ENCODE measurements around the gene NRDE2. TPM values are rescaled to one million over a fixed set of nuclear protein-coding genes. Genes with fewer than 3 reads are reported as not detected.
A peak's percentile ranks its signal among the peaks of the same experiment; 100 is the strongest.

The NRDE2 gene
- total RNA-seq, 2 experiments from 2014 or later, result 22.0 to 23.1 TPM

DNA sequence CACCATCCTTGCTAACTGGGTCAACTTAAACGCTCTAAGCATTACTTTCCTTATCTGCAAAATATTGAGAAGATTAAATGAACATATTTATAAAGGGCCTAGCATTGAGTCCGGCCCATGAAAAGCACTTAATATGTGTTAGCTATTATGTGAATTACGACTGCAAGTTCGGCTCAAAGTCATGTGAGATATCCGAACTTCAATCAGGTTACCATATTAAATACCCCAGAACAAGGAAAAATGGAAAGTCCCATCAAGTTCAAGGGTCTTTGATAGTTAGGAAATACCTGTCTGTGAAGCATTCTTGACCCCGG lies 487 bp upstream of the NRDE2 start:
- peak overlapping the region; percentile 90 for H3K4me3 Mint-ChIP-seq
- peaks cover 23% of the 10 kb centered on the region for H3K4me1 Mint-ChIP-seq (ENCODE audit: low read depth)
- peaks cover 3% of the 10 kb centered on the region for H3K36me3 Mint-ChIP-seq (ENCODE audit: low read depth)
- intact Hi-C loops (cut with micrococcal nuclease), result loop anchor here (1.0 to 5.0 kb wide), 4 partner anchors 64 to 730 kb away; partner anchors contain the start of genes PSMC1 and RPS6KA5
- peak overlapping the region; percentile 92 for H3K27ac Mint-ChIP-seq
- H3K27me3 Mint-ChIP-seq (ENCODE audit: low read depth), result peaks cover under 1% of the 10 kb centered on the region
- no peaks in the 10 kb centered on the region for H3K9me3 Mint-ChIP-seq
- CTCF ChIA-PET, result interaction anchor here (0.7 kb wide), 1 partner anchor 349 kb away, joined by 4 read pairs; no protein-coding TSS in a partner anchor
- no peak for DNase-seq

DNA sequence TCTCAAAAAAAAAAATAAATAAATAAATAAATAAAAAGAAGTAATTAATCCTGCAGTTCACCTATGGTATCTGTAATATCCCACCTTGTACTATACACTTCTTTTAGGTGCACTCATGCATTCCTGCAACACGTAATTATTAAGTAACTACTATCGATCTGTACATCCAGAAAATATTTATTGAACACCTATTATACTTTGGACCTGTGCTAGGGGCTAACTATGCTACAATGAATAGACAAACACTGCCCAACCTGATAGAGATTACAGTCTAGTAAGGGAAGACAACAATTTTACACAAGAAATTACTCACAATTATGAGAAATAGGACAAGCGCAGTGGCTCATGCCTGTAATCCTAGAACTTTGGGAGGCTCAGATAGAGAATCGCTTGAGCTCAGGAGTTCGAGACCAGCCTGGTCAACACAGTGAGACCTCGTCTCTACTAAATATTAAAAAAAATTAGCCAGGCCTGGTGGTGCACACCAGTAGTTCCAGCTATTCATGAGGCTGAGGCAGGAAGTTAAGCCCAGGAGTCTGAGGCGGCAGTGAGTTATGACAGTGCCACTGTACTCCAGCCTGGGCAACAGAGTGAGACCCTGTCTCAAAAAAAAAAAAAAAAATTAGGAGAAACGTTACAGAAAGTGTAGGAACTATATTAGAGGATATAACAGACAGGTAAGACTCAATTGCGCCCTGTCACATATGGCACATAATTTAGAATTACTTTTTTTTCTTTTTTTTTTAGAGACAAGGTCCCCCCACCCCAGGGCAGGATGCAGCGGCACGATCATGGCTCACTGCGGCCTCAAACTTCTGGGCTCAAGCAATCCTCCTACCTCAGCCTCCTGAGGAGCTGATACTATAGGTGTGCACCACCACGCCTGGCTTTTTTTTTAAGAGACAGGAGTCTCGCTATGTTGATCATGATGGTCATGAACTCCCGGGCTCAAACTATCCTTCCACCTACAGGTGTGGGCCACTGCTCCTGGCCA lies 1.2 kb downstream of the NRDE2 start:
- intact Hi-C loops (cut with micrococcal nuclease), result loop anchor here (1.0 to 5.0 kb wide), 5 partner anchors 10 to 732 kb away; partner anchors contain the start of gene RPS6KA5
- Mint-ChIP-seq H3K27ac (peak overlapping the region; percentile 92), H3K36me3 (ENCODE audit: low read depth) (peaks cover 3% of the 10 kb centered on the region), H3K9me3 (no peaks in the 10 kb centered on the region), H3K27me3 (ENCODE audit: low read depth) (no peaks in the 10 kb centered on the region), H3K4me3 (peak overlapping the region; percentile 90), H3K4me1 (ENCODE audit: low read depth) (peaks cover 28% of the 10 kb centered on the region)
- no peak for DNase-seq
- CTCF ChIA-PET, result interaction anchor here (0.9 to 2.1 kb wide), 3 partner anchors 45 to 95 kb away, joined by 3 to 4 read pairs (median 3); no protein-coding TSS in a partner anchor

DNA sequence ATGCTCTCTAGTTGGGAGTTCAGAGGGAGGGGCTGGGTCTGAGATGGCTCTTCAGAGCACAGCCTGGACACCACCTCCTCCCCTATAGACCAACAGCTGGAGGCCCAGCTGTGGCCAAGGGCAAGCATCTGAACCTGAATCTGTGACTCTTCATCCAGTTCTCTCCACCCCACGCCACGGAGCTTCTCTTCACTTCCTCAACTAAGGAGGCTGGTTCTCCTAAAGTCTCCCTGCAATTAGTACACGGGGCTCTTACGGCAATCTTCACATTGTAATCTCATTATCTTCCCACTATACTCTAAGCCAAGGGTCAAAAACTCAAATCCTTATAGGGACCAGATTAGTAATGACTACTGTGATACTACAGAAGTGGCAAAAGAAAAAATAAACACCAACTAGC lies 9.8 kb downstream of the NRDE2 start:
- Mint-ChIP-seq H3K4me1 (ENCODE audit: low read depth) (peaks cover 38% of the 10 kb centered on the region), H3K4me3 (no peak overlapping the region), H3K9me3 (peaks cover 7% of the 10 kb centered on the region), H3K36me3 (ENCODE audit: low read depth) (peaks cover 24% of the 10 kb centered on the region), H3K27ac (no peak overlapping the region), H3K27me3 (ENCODE audit: low read depth) (no peaks in the 10 kb centered on the region)
- CTCF ChIA-PET, result interaction anchor here (1.0 kb wide), 1 partner anchor 375 kb away, joined by 3 read pairs; no protein-coding TSS in a partner anchor
- no peak for DNase-seq
- intact Hi-C loops (cut with micrococcal nuclease), result no loop called here

DNA sequence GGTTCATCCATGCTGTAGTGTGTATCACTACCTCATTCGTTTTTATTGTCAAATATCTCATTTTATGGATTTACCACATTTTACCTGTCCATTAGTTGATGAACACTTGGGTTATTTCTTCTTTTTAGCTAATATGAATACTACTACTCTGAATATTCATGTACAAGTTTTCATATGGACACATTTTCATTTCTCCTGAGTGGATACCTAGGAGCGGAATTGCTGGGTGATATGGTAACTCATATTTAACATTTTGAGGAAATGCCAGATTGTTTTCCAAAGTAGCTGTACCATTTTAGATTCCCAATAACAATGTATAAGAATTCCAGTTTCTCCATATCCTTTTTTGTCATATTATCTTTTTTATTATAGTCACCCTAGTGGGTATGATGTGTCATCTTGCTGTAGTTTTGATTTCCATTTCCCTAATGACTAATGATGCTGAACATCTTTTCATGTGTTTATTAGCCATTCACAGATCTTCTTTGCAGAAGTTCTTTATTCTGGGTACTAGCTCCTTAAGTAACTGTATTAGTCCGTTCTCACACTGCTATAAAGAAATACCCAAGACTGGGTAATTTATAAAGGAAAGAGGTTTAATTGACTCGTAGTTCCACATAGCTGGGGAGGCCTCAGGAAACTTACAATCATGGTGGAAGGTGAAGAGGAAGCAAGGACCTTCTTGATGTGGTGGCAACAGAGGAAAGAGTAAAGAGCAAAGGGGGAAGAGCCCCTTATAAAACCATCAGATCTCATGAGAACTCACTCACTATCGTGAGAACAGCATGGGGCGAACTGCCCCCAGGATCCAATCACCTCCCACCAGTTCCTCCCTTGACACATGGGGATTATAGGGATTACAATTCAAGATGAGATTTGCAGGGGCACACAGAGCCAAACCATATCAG lies 11.9 kb downstream of the NRDE2 start:
- H3K36me3 Mint-ChIP-seq (ENCODE audit: low read depth), result peaks cover 33% of the 10 kb centered on the region
- CTCF ChIA-PET, result interaction anchor here (0.6 kb wide), 1 partner anchor 30 kb away, joined by 3 read pairs; no protein-coding TSS in a partner anchor
- no peak for DNase-seq
- no peaks in the 10 kb centered on the region for H3K27me3 Mint-ChIP-seq (ENCODE audit: low read depth)
- peaks cover 34% of the 10 kb centered on the region for H3K4me1 Mint-ChIP-seq (ENCODE audit: low read depth)
- H3K4me3 Mint-ChIP-seq, result no peak overlapping the region
- H3K9me3 Mint-ChIP-seq, result peaks cover 7% of the 10 kb centered on the region
- intact Hi-C loops (cut with micrococcal nuclease), result loop anchor here (1.0 kb wide), 2 partner anchors 11 to 63 kb away; partner anchors contain the start of gene NRDE2
- H3K27ac Mint-ChIP-seq, result peak overlapping the region; percentile 87

DNA sequence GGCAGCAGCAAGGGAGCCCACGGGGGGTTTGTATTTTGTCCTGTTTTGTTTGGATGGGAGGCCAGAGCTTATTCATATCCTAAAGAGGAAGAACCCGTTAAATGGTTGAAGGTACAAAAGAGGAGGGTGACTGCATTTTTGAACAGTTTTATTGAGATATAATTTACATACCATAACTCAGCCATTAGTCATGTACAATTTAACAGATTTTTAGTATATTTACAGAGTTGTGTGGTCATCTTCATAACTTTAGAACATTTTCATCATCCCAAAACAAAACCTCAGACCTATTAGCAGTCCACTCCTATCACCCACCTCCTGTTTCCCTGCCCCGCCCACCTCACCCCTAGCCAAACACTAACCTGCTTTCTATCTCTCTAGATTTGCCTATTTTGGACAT lies 12.6 kb downstream of the NRDE2 start:
- no peak for DNase-seq
- Mint-ChIP-seq H3K4me1 (ENCODE audit: low read depth) (peaks cover 33% of the 10 kb centered on the region), H3K27ac (no peak overlapping the region), H3K4me3 (no peak overlapping the region), H3K27me3 (ENCODE audit: low read depth) (no peaks in the 10 kb centered on the region), H3K9me3 (peaks cover 7% of the 10 kb centered on the region), H3K36me3 (ENCODE audit: low read depth) (peaks cover 30% of the 10 kb centered on the region)
- intact Hi-C loops (cut with micrococcal nuclease), result no loop called here
- CTCF ChIA-PET, result no interaction called here

DNA sequence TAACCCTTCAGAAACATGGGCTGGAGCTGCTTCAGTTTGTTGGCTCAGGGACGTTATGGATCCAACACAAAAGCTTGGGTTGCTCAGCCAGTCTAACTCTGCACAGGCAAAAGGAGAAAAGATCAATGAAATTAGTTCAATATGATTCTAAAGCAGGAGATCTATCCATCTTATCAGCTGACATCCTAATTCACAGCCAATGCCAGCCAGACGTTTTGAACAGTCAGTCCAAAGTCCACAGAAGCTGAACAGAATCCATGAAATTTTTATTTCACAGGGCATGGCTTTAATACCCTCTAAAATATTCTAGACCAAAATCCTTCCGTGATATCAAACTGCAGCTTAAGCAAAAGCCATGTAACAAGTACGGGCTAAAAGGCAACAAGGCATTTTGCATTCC lies 13.7 kb downstream of the NRDE2 start:
- Mint-ChIP-seq H3K27ac (no peak overlapping the region), H3K9me3 (peaks cover 7% of the 10 kb centered on the region)

DNA sequence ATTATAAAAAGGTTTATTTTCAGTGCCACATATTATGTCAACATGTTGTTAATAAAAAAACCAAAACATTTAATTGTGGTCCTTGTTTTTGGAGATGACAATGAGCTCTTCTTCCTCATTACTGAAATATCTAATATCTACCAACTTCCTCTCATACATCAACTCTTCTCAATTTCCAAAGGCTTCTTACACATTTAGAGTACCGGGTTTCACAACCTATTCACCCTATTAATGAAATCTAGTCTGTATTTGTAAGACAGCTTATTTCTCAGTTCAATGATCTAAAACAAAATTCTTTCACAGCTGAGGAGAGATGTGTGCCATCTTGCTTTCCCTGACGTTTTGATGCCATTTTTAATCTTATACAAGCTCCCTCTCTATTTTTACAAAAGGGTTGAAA lies 14.5 kb downstream of the NRDE2 start:
- no peak overlapping the region for H3K27ac Mint-ChIP-seq
- CTCF ChIA-PET, result interaction anchor here (0.6 kb wide), 1 partner anchor 14 kb away, joined by 3 read pairs; no protein-coding TSS in a partner anchor
- peaks cover 28% of the 10 kb centered on the region for H3K4me1 Mint-ChIP-seq (ENCODE audit: low read depth)
- no peak overlapping the region for H3K4me3 Mint-ChIP-seq
- no peaks in the 10 kb centered on the region for H3K27me3 Mint-ChIP-seq (ENCODE audit: low read depth)
- intact Hi-C loops (cut with micrococcal nuclease), result no loop called here
- DNase-seq, result no peak
- H3K9me3 Mint-ChIP-seq, result peaks cover 7% of the 10 kb centered on the region
- H3K36me3 Mint-ChIP-seq (ENCODE audit: low read depth), result peaks cover 25% of the 10 kb centered on the region

More for the DNA sequence above, 13.7 kb downstream of the NRDE2 start:
- H3K4me3 Mint-ChIP-seq, result no peak overlapping the region
- DNase-seq, result no peak
- intact Hi-C loops (cut with micrococcal nuclease), result no loop called here
- peaks cover 28% of the 10 kb centered on the region for H3K4me1 Mint-ChIP-seq (ENCODE audit: low read depth)
- H3K27me3 Mint-ChIP-seq (ENCODE audit: low read depth), result no peaks in the 10 kb centered on the region
- CTCF ChIA-PET, result no interaction called here
- H3K36me3 Mint-ChIP-seq (ENCODE audit: low read depth), result peaks cover 25% of the 10 kb centered on the region

DNA sequence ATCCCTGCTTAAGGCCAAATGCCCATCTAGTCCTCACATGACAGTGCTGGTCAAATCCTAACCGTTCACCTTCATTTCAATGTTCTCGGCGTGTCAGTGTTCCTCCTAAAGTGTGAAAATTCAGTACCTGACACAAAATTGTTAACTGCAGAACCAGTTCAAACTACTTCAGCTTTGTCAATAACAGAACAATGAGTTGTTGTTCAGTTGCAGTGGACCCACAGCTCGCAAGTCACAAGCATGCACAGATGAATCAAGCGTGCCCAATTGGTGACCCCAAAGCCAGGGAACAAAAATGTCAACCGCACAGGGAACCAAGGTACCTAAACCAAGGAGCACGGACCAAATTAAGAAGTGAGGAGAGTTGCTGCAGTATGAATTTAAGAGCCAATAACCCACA lies 23.2 kb downstream of the NRDE2 start:
- H3K4me3 Mint-ChIP-seq, result no peak overlapping the region
- H3K9me3 Mint-ChIP-seq, result no peaks in the 10 kb centered on the region
- intact Hi-C loops (cut with micrococcal nuclease), result no loop called here
- H3K27me3 Mint-ChIP-seq (ENCODE audit: low read depth), result no peaks in the 10 kb centered on the region
- no peaks in the 10 kb centered on the region for H3K4me1 Mint-ChIP-seq (ENCODE audit: low read depth)
- DNase-seq, result no peak
- H3K27ac Mint-ChIP-seq, result no peak overlapping the region
- H3K36me3 Mint-ChIP-seq (ENCODE audit: low read depth), result peaks cover 16% of the 10 kb centered on the region
- CTCF ChIA-PET, result no interaction called here

DNA sequence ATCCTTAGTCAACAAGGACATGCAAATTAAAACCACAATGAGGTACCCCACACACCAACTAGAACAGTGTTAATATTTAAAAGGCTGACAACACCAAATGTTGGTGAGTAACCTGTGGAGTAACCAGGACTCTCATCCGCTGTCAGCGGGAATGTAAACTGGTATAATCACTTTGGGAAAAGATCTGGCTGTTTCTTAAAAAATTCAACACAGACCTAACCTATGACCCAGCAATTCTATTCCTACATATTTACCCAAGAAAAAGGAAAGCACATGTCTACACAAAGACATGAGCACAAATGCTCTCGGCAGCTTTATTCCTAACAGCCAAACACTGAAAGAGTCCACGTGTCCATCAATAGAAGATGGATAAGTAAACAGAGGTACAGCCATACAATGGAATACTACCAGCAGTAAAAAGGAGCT lies 26.6 kb downstream of the NRDE2 start:
- intact Hi-C loops (cut with micrococcal nuclease), result no loop called here
- DNase-seq, result no peak
- Mint-ChIP-seq H3K4me1 (ENCODE audit: low read depth) (peaks cover 8% of the 10 kb centered on the region), H3K36me3 (ENCODE audit: low read depth) (peaks cover 18% of the 10 kb centered on the region), H3K27me3 (ENCODE audit: low read depth) (no peaks in the 10 kb centered on the region), H3K4me3 (no peak overlapping the region), H3K9me3 (no peaks in the 10 kb centered on the region), H3K27ac (no peak overlapping the region)
- CTCF ChIA-PET, result no interaction called here

DNA sequence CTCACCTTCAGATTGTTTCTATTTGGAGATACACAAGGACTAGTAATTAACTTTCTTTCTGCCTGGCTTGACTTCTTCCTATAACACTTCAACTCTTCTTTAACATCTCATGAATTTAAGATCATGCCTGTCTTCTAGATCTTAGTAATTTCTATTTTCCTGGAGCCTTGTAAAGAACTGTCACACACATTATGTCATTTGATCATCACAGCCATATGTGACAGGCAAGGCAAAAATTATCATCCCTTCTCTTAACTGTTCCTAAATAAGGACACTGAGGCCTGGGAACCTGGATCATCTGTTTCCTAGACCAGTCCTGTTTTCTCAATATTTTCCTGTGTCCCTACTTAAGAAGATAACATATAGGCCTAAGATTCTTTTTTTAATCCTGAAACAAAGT lies 27.2 kb downstream of the NRDE2 start:
- Mint-ChIP-seq H3K9me3 (no peaks in the 10 kb centered on the region), H3K36me3 (ENCODE audit: low read depth) (peaks cover 13% of the 10 kb centered on the region), H3K27ac (no peak overlapping the region), H3K4me3 (no peak overlapping the region), H3K4me1 (ENCODE audit: low read depth) (peaks cover 8% of the 10 kb centered on the region), H3K27me3 (ENCODE audit: low read depth) (no peaks in the 10 kb centered on the region)
- DNase-seq, result no peak
- CTCF ChIA-PET, result no interaction called here
- intact Hi-C loops (cut with micrococcal nuclease), result no loop called here

DNA sequence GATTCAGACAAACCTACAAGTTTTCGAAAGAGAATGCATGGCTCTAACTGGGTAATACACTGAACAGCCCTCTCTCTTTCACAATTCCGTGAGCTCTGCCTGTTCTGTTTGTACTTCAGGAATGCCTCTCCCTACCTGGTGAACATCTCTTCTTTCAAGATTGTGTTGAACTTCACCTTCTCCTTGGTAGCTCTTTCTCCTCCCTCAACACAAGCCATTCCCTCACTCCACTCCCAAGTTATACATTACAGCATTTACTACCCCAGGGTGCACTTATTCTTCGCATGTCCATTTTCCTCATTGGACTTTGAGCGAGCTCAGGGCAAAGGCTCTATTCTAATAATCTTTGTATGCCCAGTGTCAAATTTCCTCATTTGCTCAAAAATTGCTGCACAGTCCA lies 28.3 kb downstream of the NRDE2 start:
- H3K4me1 Mint-ChIP-seq (ENCODE audit: low read depth), result peaks cover 8% of the 10 kb centered on the region
- H3K4me3 Mint-ChIP-seq, result no peak overlapping the region
- H3K27ac Mint-ChIP-seq, result no peak overlapping the region
- intact Hi-C loops (cut with micrococcal nuclease), result no loop called here
- DNase-seq, result no peak
- H3K36me3 Mint-ChIP-seq (ENCODE audit: low read depth), result peaks cover 9% of the 10 kb centered on the region
- H3K27me3 Mint-ChIP-seq (ENCODE audit: low read depth), result no peaks in the 10 kb centered on the region
- CTCF ChIA-PET, result interaction anchor here (0.6 to 3.0 kb wide), 2 partner anchors 14 to 394 kb away, joined by 3 to 20 read pairs; no protein-coding TSS in a partner anchor
- no peaks in the 10 kb centered on the region for H3K9me3 Mint-ChIP-seq

All from activated naive CD4-positive, alpha-beta T cell treated with anti-CD3 and anti-CD28 coated beads for 36 hours (primary cell).